SK-N-SH (cell line): ENCODE measurements around the gene PERCC1. TPM values are rescaled to one million over a fixed set of nuclear protein-coding genes. Genes with fewer than 3 reads are reported as not detected.

Experiments used
- CTCF ChIA-PET: fragments of 300-600, 350-600 bp; formaldehyde crosslinking; extraction: SDS; loops from one replicate; lab custom pipeline; 2021; lab: Yijun Ruan, JAX
- POLR2A ChIA-PET: fragments of 350-600 bp; sonication (Branson Sonifier 250); formaldehyde crosslinking; extraction: SDS; loops from one replicate; lab custom pipeline; 2020; ENCODE audit warnings: antibody characterized with exemption, inconsistent platforms; lab: Yijun Ruan, JAX
- DNase-seq: peaks from one replicate; pipeline ENCODE4 v3.0.0; 2012
- H2AFZ ChIP-seq: fragments of 200-600 bp; sonication (generic); 2 replicates; pipeline ENCODE4 v1.8.1; 2016; ENCODE audit warnings: antibody characterized with exemption, mild to moderate bottlenecking, low read depth
- H3F3A ChIP-seq: fragments of 200-600 bp; sonication (generic); replicated peaks from 2 replicates; pipeline ENCODE3; 2016; ENCODE audit warnings: antibody characterized with exemption, mild to moderate bottlenecking; ENCODE audit not compliant: insufficient read depth
- H3K27ac ChIP-seq, 2 experiments: fragments of 200-500 bp in 1 of 2; fragments of 200-600 bp in 1 of 2; sonication (Bioruptor generic) in 1 of 2; sonication (generic), shearing (Covaris generic) in 1 of 2; 2 replicates each; pipeline versions ENCODE4 v1.5.1 to v1.6.1; 2014 to 2016; ENCODE audit warnings: low read depth in 2 of 2, inconsistent platforms in 1 of 2, low read length in 1 of 2, mild to moderate bottlenecking in 1 of 2, mixed read lengths in 1 of 2
- H3K27me3 ChIP-seq: fragments of 200-600 bp; sonication (generic), shearing (Covaris generic); 2 replicates; pipeline ENCODE4 v1.6.1; 2016; ENCODE audit warnings: mixed run types; ENCODE audit not compliant: insufficient read depth
- H3K36me3 ChIP-seq, 2 experiments: fragments of 200-500 bp in 1 of 2; fragments of 200-600 bp in 1 of 2; sonication (Bioruptor generic) in 1 of 2; sonication (generic) in 1 of 2; replicated peaks in 1 of 2; 2 replicates each; pipeline versions ENCODE3 to v1.5.1; 2014 to 2016; ENCODE audit warnings: low read length in 1 of 2, mild to moderate bottlenecking in 1 of 2; ENCODE audit not compliant: insufficient read depth in 2 of 2, control insufficient read depth in 1 of 2
- H3K4me1 ChIP-seq, 2 experiments: fragments of 200-500 bp in 1 of 2; fragments of 200-600 bp in 1 of 2; sonication (Bioruptor generic) in 1 of 2; sonication (generic), shearing (Covaris generic) in 1 of 2; 2 replicates each; pipeline versions ENCODE4 v1.5.1 to v1.6.1; 2014 to 2016; ENCODE audit warnings: low read depth in 1 of 2, low read length in 1 of 2, mixed run types in 1 of 2; ENCODE audit not compliant: insufficient read depth in 2 of 2, control insufficient read depth in 1 of 2
- H3K4me2 ChIP-seq: fragments of 200-600 bp; sonication (generic), shearing (Covaris generic); 2 replicates; pipeline ENCODE4 v1.6.1; 2017; ENCODE audit warnings: mixed run types
- H3K4me3 ChIP-seq, 2 experiments: fragments of 200-500 bp in 1 of 2; fragments of 200-600 bp in 1 of 2; sonication (Bioruptor generic) in 1 of 2; sonication (generic), shearing (Covaris generic) in 1 of 2; 2 replicates each; pipeline versions ENCODE4 v1.5.1 to v1.8.1; 2014 to 2016; ENCODE audit warnings: low read depth in 2 of 2, inconsistent platforms in 1 of 2, low read length in 1 of 2, mild to moderate bottlenecking in 1 of 2, mixed read lengths in 1 of 2, moderate library complexity in 1 of 2
- H3K79me2 ChIP-seq: fragments of 200-600 bp; sonication (generic); 2 replicates; pipeline ENCODE4 v1.8.1; 2017; ENCODE audit warnings: mild to moderate bottlenecking; ENCODE audit not compliant: insufficient read depth
- H3K9ac ChIP-seq: fragments of 200-600 bp; sonication (generic); 2 replicates; pipeline ENCODE4 v1.6.1; 2017; ENCODE audit warnings: mixed run types
- H3K9me2 ChIP-seq: fragments of 200-600 bp; sonication (generic); 2 replicates; pipeline ENCODE4 v1.6.1; 2017; ENCODE audit warnings: mixed run types
- H3K9me3 ChIP-seq: fragments of 200-600 bp; sonication (generic); 2 replicates; pipeline ENCODE4 v1.6.1; 2017; ENCODE audit warnings: mixed run types, mild to moderate bottlenecking, moderate library complexity
- H4K20me1 ChIP-seq: fragments of 200-600 bp; sonication (generic); 2 replicates; pipeline ENCODE4 v1.6.1; 2017; ENCODE audit warnings: mild to moderate bottlenecking, mixed run types; ENCODE audit not compliant: insufficient read depth
- EP300 ChIP-seq, 2 experiments: IDR thresholded peaks; 2 replicates each; pipeline versions ENCODE4 v1.4.0 to v1.6.1; 2012; ENCODE audit warnings: borderline replicate concordance in 1 of 2, low read depth in 1 of 2, low read length in 1 of 2
- EZH2phosphoT487 ChIP-seq: fragments of 200-600 bp; sonication (generic); IDR thresholded peaks from 2 replicates; pipeline ENCODE4 v1.6.1; 2017; ENCODE audit warnings: low read depth, mixed run types, mild to moderate bottlenecking, antibody characterized with exemption, moderate library complexity, borderline replicate concordance
- FOXJ3 ChIP-seq: sonication (generic); formaldehyde crosslinking; IDR thresholded peaks from 2 replicates; pipeline ENCODE4 v1.5.1; 2020; ENCODE audit warnings: mild to moderate bottlenecking, missing genetic modification reagents
- GABPA ChIP-seq: IDR thresholded peaks from 2 replicates; pipeline ENCODE4 v1.4.0; 2012; ENCODE audit warnings: low read depth, mild to moderate bottlenecking
- JUND ChIP-seq: IDR thresholded peaks from 2 replicates; pipeline ENCODE4 v1.4.0; 2012
- MEF2A ChIP-seq: IDR thresholded peaks from 2 replicates; pipeline ENCODE4 v1.4.0; 2012; ENCODE audit warnings: low read depth, borderline replicate concordance
- MXI1 ChIP-seq: IDR thresholded peaks from 2 replicates; pipeline ENCODE4 v1.6.1; 2012; ENCODE audit warnings: mild to moderate bottlenecking, low read depth, low read length, improper control_type of control experiment
- NFIC ChIP-seq: IDR thresholded peaks from 2 replicates; pipeline ENCODE4 v1.4.0; 2012; ENCODE audit warnings: borderline replicate concordance
- TAF1 ChIP-seq: IDR thresholded peaks from 2 replicates; pipeline ENCODE4 v1.6.1; 2012; ENCODE audit warnings: low read depth, mild to moderate bottlenecking, low read length, moderate library complexity, borderline replicate concordance
- TCF12 ChIP-seq: IDR thresholded peaks from 2 replicates; pipeline ENCODE4 v1.4.0; 2012
- WGBS: methylation state at CpG from one replicate; pipeline ENCODE4 v1.1.6; 2017; ENCODE audit warnings: low lambda C conversion rate; 5-methylcytosine and 5-hydroxymethylcytosine counted together
- polyA plus RNA-seq, 3 experiments: library from polyadenylated mRNA; depleted of rRNA; stranded (reverse); fragments of >200 nt; gene quantifications; 2 replicates each; pipeline ENCODE4 v1.2.3, GENCODE V29; 2012
- TF ChIP-seq, protein P1 (sequence below): IDR thresholded peaks from 2 replicates; pipeline ENCODE4 v1.4.0; 2012; ENCODE audit warnings: low read depth
- TF ChIP-seq, protein P2 (sequence below): IDR thresholded peaks from 2 replicates; pipeline ENCODE4 v1.6.1; 2012; ENCODE audit warnings: mild to moderate bottlenecking, low read depth, low read length, moderate library complexity
- TF ChIP-seq, protein P3 (sequence below): IDR thresholded peaks from 2 replicates; pipeline ENCODE4 v1.4.0; 2012; ENCODE audit warnings: low read depth, borderline replicate concordance

PERCC1 gene
- polyA plus RNA-seq, 1 of the 3 experiments (the other 2 are of a cell fraction): not detected

DNA sequence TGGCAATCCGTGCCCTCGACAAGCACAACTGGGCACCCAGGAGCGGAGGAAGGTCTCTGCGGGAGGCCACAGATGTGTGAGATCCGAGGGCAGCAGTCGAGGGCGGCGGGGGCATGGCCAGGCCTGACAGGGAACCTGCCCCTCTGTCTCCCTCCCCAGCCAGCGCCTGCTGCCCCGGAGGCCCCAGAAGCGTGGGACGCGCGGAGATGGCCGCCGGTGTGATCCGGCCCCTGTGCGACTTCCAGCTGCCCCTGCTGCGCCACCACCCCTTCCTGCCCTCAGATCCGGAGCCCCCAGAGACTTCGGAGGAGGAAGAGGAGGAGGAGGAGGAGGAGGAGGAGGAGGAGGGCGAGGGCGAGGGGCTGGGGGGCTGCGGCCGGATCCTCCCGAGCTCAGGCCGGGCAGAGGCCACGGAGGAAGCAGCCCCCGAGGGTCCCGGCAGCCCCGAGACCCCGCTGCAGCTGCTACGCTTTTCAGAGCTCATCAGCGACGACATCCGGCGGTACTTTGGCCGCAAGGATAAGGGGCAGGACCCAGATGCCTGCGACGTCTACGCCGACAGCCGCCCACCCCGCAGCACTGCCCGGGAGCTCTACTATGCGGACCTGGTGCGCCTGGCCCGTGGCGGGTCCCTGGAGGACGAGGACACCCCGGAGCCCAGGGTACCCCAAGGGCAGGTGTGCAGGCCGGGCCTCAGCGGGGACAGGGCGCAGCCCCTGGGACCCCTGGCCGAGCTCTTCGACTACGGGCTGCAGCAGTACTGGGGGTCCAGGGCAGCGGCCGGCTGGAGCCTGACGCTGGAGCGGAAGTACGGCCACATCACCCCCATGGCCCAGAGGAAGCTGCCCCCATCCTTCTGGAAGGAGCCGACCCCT, 1.7 kb downstream of the PERCC1 start:
- no peaks in the 10 kb centered on the region for H3K9me3 ChIP-seq
- H3K27me3 ChIP-seq: no peaks in the 10 kb centered on the region
- peaks cover 0 to 13% of the 10 kb centered on the region in 2 experiments; a peak in 1 of 4 replicates for H3K4me1 ChIP-seq
- no peaks in the 10 kb centered on the region for H3K79me2 ChIP-seq
- no peaks in the 10 kb centered on the region for H4K20me1 ChIP-seq
- H3K9me2 ChIP-seq: no peaks in the 10 kb centered on the region
- POLR2A ChIA-PET: interaction anchor here (1.5 kb wide), 1 partner anchor 12 kb away, joined by 7 read pairs; the partner anchor contains the start of gene UQCC4
- CTCF ChIA-PET: interaction anchor here (0.7 to 1.0 kb wide), 2 partner anchors 11 to 60 kb away, joined by 3 read pairs; no protein-coding TSS in a partner anchor
- no peak overlapping the region for H2AFZ ChIP-seq
- no peaks in the 10 kb centered on the region for H3F3A ChIP-seq
- no peak overlapping the region for H3K4me3 ChIP-seq
- no peak overlapping the region for H3K27ac ChIP-seq
- H3K4me2 ChIP-seq: no peak overlapping the region
- no peak for DNase-seq
- WGBS: 87% methylated on average over 32 of the region's 63 CpGs
- TF ChIP-seq TCF12 (no peak), TAF1 (no peak)
- TF ChIP-seq, protein P1, sequence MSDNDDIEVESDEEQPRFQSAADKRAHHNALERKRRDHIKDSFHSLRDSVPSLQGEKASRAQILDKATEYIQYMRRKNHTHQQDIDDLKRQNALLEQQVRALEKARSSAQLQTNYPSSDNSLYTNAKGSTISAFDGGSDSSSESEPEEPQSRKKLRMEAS: no peak
- TF ChIP-seq, protein P2, sequence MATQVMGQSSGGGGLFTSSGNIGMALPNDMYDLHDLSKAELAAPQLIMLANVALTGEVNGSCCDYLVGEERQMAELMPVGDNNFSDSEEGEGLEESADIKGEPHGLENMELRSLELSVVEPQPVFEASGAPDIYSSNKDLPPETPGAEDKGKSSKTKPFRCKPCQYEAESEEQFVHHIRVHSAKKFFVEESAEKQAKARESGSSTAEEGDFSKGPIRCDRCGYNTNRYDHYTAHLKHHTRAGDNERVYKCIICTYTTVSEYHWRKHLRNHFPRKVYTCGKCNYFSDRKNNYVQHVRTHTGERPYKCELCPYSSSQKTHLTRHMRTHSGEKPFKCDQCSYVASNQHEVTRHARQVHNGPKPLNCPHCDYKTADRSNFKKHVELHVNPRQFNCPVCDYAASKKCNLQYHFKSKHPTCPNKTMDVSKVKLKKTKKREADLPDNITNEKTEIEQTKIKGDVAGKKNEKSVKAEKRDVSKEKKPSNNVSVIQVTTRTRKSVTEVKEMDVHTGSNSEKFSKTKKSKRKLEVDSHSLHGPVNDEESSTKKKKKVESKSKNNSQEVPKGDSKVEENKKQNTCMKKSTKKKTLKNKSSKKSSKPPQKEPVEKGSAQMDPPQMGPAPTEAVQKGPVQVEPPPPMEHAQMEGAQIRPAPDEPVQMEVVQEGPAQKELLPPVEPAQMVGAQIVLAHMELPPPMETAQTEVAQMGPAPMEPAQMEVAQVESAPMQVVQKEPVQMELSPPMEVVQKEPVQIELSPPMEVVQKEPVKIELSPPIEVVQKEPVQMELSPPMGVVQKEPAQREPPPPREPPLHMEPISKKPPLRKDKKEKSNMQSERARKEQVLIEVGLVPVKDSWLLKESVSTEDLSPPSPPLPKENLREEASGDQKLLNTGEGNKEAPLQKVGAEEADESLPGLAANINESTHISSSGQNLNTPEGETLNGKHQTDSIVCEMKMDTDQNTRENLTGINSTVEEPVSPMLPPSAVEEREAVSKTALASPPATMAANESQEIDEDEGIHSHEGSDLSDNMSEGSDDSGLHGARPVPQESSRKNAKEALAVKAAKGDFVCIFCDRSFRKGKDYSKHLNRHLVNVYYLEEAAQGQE: no peak
- no peaks in the 10 kb centered on the region for H3K36me3 ChIP-seq
- H3K9ac ChIP-seq: no peak overlapping the region

DNA sequence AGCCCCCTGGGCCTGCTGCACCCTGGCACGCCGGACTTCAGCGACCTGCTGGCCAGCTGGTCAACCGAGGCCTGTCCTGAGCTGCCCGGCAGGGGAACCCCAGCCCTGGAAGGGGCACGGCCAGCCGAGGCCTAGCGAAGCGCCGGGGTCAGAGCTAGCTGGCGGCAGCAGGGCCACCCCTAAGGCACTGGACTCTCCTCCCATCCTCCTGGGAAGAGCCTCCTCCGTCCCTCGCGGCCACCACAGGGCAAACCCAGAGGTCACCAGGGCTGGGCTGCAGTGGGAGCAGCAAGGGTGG, 2.3 kb downstream of the PERCC1 start:
- POLR2A ChIA-PET: interaction anchor here (1.5 kb wide), 1 partner anchor 13 kb away, joined by 7 read pairs; the partner anchor contains the start of gene UQCC4
- Histone ChIP-seq H3K4me1 (peaks cover 0 to 13% of the 10 kb centered on the region in 2 experiments; a peak in 1 of 4 replicates), H3K9ac (no peak overlapping the region), H3K27ac (no peak overlapping the region), H2AFZ (no peak overlapping the region), H3F3A (no peaks in the 10 kb centered on the region), H4K20me1 (no peaks in the 10 kb centered on the region), H3K9me2 (no peaks in the 10 kb centered on the region), H3K79me2 (no peaks in the 10 kb centered on the region), H3K27me3 (no peaks in the 10 kb centered on the region), H3K4me3 (no peak overlapping the region), H3K4me2 (no peak overlapping the region), H3K36me3 (no peaks in the 10 kb centered on the region), H3K9me3 (no peaks in the 10 kb centered on the region)
- no peak for DNase-seq
- CTCF ChIA-PET: interaction anchor here (1.0 kb wide), 1 partner anchor 12 kb away, joined by 3 read pairs; no protein-coding TSS in a partner anchor
- TF ChIP-seq, protein P3, sequence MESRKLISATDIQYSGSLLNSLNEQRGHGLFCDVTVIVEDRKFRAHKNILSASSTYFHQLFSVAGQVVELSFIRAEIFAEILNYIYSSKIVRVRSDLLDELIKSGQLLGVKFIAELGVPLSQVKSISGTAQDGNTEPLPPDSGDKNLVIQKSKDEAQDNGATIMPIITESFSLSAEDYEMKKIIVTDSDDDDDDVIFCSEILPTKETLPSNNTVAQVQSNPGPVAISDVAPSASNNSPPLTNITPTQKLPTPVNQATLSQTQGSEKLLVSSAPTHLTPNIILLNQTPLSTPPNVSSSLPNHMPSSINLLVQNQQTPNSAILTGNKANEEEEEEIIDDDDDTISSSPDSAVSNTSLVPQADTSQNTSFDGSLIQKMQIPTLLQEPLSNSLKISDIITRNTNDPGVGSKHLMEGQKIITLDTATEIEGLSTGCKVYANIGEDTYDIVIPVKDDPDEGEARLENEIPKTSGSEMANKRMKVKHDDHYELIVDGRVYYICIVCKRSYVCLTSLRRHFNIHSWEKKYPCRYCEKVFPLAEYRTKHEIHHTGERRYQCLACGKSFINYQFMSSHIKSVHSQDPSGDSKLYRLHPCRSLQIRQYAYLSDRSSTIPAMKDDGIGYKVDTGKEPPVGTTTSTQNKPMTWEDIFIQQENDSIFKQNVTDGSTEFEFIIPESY: no peak
- TF ChIP-seq FOXJ3: no peak
- no peak for TF ChIP-seq NFIC
- no peak for TF ChIP-seq MEF2A
- no peak for TF ChIP-seq TCF12
- no peak for TF ChIP-seq MXI1
- no peak for TF ChIP-seq EZH2phosphoT487
- no peak for TF ChIP-seq GABPA
- TF ChIP-seq EP300 (IDR thresholded peaks at IDR 0.05; ENCODE audit: borderline replicate concordance in 1 of 2, low read depth in 1 of 2, low read length in 1 of 2): no peak
- TF ChIP-seq JUND: no peak
- 87% methylated on average over 8 of the region's 14 CpGs for WGBS
